ENCODE data around the gene CCNY. TPM values are rescaled to one million over a fixed set of nuclear protein-coding genes. Genes with fewer than 3 reads are reported as not detected.

Gene CCNY
- total RNA-seq, 2 donors from 2014 or later, result 31.6 to 54.0 TPM

DNA sequence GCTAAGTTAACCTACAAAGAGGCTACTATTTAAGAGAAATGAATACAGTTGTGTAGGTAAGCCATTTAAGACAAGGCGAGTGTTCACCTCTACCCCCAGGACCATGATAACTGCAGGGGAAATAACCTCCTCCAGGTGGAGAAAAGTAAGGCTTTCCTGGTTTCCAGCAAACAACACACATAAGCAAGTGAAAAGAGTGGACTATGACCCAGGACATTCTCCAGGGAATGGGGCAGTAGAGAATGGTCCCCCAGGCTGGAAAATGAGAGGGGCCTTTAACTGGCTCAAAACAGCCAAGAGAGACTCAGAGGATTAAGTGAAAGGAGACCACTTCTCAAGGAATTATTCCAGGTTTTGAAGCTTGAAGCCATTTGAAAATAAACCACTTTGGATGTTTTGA lies 167.8 kb downstream of the CCNY start:
- Histone ChIP-seq H3K4me3 (no peak overlapping the region), H3K27me3 (replicated peaks; ENCODE audit: insufficient read depth) (no peaks in the 10 kb centered on the region), H3K27ac (no peak overlapping the region), H3K4me1 (replicated peaks) (no peaks in the 10 kb centered on the region), H3K36me3 (no peaks in the 10 kb centered on the region), H3K9me3 (no peaks in the 10 kb centered on the region)
- intact Hi-C loops (cut with DNase I), result no loop called here
- no peak for DNase-seq (ENCODE audit: low spot score)
- 91% methylated on average over 1 of the region's 1 CpG for WGBS
- TF ChIP-seq, protein P1, sequence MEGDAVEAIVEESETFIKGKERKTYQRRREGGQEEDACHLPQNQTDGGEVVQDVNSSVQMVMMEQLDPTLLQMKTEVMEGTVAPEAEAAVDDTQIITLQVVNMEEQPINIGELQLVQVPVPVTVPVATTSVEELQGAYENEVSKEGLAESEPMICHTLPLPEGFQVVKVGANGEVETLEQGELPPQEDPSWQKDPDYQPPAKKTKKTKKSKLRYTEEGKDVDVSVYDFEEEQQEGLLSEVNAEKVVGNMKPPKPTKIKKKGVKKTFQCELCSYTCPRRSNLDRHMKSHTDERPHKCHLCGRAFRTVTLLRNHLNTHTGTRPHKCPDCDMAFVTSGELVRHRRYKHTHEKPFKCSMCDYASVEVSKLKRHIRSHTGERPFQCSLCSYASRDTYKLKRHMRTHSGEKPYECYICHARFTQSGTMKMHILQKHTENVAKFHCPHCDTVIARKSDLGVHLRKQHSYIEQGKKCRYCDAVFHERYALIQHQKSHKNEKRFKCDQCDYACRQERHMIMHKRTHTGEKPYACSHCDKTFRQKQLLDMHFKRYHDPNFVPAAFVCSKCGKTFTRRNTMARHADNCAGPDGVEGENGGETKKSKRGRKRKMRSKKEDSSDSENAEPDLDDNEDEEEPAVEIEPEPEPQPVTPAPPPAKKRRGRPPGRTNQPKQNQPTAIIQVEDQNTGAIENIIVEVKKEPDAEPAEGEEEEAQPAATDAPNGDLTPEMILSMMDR (IDR thresholded peaks at IDR 0.05), result no peak
- TF ChIP-seq POLR2A (IDR thresholded peaks at IDR 0.05) (no peak), POLR2AphosphoS5 (IDR thresholded peaks at IDR 0.05) (no peak)

DNA sequence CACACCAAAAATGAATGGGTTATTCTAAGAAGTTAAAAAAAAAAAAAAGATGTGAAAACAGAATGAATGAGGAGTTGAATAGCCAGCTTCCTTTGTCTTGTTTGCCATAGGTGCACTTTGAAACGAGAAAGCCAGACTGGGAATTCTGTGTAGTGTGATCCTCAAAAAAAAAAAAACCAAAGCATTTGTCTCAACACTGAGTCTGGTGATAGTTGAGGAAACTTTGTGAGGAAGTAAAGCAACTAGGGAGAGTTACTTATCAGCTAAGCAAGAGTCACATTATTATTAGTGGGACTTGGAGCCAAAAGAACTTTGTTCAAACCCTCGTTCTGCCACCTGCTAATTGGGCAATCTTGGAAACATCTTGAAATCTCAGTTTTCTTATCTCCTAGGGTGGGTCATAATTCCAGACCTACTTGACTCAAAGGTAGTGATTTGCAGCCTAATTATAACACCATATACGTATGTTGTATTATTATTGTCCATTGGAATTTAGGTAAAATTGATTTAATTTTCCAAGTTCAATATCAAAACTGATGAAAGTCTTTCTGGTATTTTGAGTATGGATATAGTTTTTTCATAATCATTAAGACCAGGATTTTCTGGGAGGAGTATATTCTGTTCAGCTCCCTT lies 169.0 kb downstream of the CCNY start:
- Histone ChIP-seq H3K9me3 (no peaks in the 10 kb centered on the region), H3K36me3 (no peaks in the 10 kb centered on the region), H3K27ac (no peak overlapping the region), H3K4me3 (no peak overlapping the region), H3K27me3 (replicated peaks; ENCODE audit: insufficient read depth) (no peaks in the 10 kb centered on the region), H3K4me1 (replicated peaks) (no peaks in the 10 kb centered on the region)
- intact Hi-C loops (cut with DNase I), result no loop called here
- TF ChIP-seq POLR2AphosphoS5 (IDR thresholded peaks at IDR 0.05) (no peak), POLR2A (IDR thresholded peaks at IDR 0.05) (no peak)
- TF ChIP-seq, protein P1 (IDR thresholded peaks at IDR 0.05), result no peak
- WGBS, result 89% methylated on average over 3 of the region's 3 CpGs
- no peak for DNase-seq (ENCODE audit: low spot score)

DNA sequence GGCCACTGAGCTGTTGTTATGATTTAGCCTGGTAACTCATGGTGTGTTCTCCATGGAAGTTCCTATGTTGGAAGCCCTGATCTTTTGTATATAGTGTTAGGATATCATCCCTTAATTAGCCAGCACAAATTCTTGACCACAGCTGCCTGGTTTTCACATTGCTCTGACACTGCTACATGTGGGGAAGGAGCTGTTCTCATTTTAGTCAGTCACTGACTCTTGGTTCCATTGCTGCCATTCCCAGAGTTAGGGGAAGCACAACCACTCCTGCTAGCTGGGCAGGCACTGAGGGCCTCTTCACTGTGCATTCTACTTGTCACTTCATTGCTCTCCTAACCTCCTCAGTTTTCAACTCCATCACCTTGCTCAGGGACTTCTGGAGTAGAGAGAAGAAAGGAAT lies 170.4 kb downstream of the CCNY start:
- TF ChIP-seq POLR2A (IDR thresholded peaks at IDR 0.05) (no peak), POLR2AphosphoS5 (IDR thresholded peaks at IDR 0.05) (no peak)
- TF ChIP-seq, protein P1 (IDR thresholded peaks at IDR 0.05), result no peak
- no peaks in the 10 kb centered on the region for H3K36me3 ChIP-seq

DNA sequence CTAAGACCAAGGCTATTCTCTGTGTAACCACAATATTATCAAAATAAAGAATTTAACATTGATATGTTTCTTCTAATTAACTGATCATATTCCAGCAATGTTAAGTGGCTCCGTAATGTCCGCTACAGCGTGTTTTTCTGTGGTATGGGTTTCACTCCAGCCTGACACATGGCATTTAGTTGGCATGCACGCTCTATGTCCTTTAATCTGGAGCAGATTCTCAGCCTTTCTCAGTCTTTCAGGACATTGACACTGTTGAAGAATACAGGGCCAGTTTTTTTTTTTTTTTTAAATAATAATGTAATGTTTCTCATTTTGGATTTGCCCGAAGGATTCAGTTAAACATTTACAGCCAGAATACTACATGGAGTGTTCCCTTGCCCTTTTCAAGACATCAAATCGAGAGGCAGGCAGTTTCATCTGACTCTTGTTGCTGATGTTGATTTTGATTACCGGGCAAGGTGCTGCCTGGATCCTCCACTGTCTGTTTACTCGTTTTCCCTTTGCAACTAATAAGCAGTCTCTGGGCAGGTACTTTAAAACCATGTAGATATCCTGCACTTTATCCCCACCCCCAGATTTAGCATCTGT lies 171.3 kb downstream of the CCNY start:
- WGBS, result 92% methylated on average over 8 of the region's 8 CpGs
- Histone ChIP-seq H3K9me3 (no peaks in the 10 kb centered on the region), H3K27me3 (replicated peaks; ENCODE audit: insufficient read depth) (no peaks in the 10 kb centered on the region), H3K4me1 (replicated peaks) (no peaks in the 10 kb centered on the region), H3K27ac (no peak overlapping the region), H3K36me3 (no peaks in the 10 kb centered on the region), H3K4me3 (no peak overlapping the region)
- intact Hi-C loops (cut with DNase I), result no loop called here
- TF ChIP-seq, protein P1 (IDR thresholded peaks at IDR 0.05), result no peak
- TF ChIP-seq POLR2A (IDR thresholded peaks at IDR 0.05) (no peak), POLR2AphosphoS5 (IDR thresholded peaks at IDR 0.05) (no peak)
- no peak for DNase-seq (ENCODE audit: low spot score)

More for the DNA sequence above, 170.4 kb downstream of the CCNY start:
- H3K9me3 ChIP-seq, result no peaks in the 10 kb centered on the region
- no peaks in the 10 kb centered on the region for H3K4me1 ChIP-seq (replicated peaks)
- H3K27me3 ChIP-seq (replicated peaks; ENCODE audit: insufficient read depth), result no peaks in the 10 kb centered on the region
- H3K27ac ChIP-seq, result no peak overlapping the region
- intact Hi-C loops (cut with DNase I), result no loop called here
- no peak for DNase-seq (ENCODE audit: low spot score)
- no peak overlapping the region for H3K4me3 ChIP-seq

DNA sequence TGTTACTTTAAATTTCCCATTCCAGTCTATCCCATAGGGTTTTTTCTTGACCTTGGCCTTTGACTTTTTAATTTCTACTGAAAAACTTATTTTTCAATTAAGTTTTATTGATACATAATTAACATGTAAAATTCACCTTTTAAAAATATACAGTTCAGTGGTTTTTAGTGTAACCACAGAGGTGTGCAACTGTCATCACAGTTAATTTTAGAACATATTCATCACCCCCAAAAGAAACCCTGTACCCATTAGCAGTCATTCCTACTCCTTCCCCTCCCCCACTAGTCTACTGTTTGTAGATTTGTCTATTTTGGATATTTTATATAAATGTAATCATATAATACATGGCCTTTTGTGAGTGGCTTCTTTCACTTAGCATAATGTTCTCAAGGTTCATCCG lies 172.3 kb downstream of the CCNY start:
- DNase-seq (ENCODE audit: low spot score), result no peak
- TF ChIP-seq, protein P1 (IDR thresholded peaks at IDR 0.05), result no peak
- no peak for TF ChIP-seq POLR2A (IDR thresholded peaks at IDR 0.05)
- Histone ChIP-seq H3K27ac (no peak overlapping the region), H3K36me3 (no peaks in the 10 kb centered on the region), H3K4me3 (no peak overlapping the region), H3K27me3 (replicated peaks; ENCODE audit: insufficient read depth) (no peaks in the 10 kb centered on the region), H3K4me1 (replicated peaks) (no peaks in the 10 kb centered on the region), H3K9me3 (no peaks in the 10 kb centered on the region)
- 83% methylated on average over 1 of the region's 1 CpG for WGBS
- intact Hi-C loops (cut with DNase I), result no loop called here

Measured in prostate gland (tissue), 2 donors.